Stomach (tissue), 4 donors: ENCODE results near the gene TMEM200C.

Experiments
- CTCF ChIP-seq, 7 experiments: fragments of 450-650 bp in 4 of 7; fragments of 200-600 bp in 3 of 7; sonication (generic) in 3 of 7; IDR thresholded peaks; one replicate each; pipeline ENCODE4 v1.5.1; 2016 to 2019; ENCODE audit warnings: antibody characterized with exemption in 7 of 7, control low read depth in 2 of 7, mild to moderate bottlenecking in 1 of 7
- POLR2A ChIP-seq, 4 donors: fragments of 450-650 bp; IDR thresholded peaks; one replicate each; pipeline ENCODE4 v1.6.1; 2016; ENCODE audit warnings: antibody characterized with exemption in 4 of 4, control low read depth in 2 of 4, mild to moderate bottlenecking in 1 of 4, moderate library complexity in 1 of 4

- TF ChIP-seq POLR2A (IDR thresholded peaks at IDR 0.05): no peak
- no peak for TF ChIP-seq CTCF (IDR thresholded peaks at IDR 0.05)
Measured at GRCh38 chr18:5894611-5895298, 567 bp downstream of the TMEM200C start.
